HepG2 (cell line): Measurements from ENCODE around the gene ARHGDIA. TPM values are rescaled to one million over a fixed set of nuclear protein-coding genes. Genes with fewer than 3 reads are reported as not detected.

Experiments used
- AGO2 ChIP-seq: fragments of 200-400 bp; formaldehyde crosslinking; optimal IDR thresholded peaks from 2 replicates; pipeline ENCODE3; 2017; ENCODE audit warnings: mild to moderate bottlenecking, low read depth, low read length, moderate library complexity
- ATF5 ChIP-seq: sonication (generic); formaldehyde crosslinking; IDR thresholded peaks from 2 replicates; pipeline ENCODE4 v1.4.0; 2020; ENCODE audit warnings: mild to moderate bottlenecking, low read depth, missing genetic modification reagents
- CC2D1A ChIP-seq: sonication (generic); formaldehyde crosslinking; IDR thresholded peaks from 2 replicates; pipeline ENCODE4 v1.8.1; 2023; ENCODE audit warnings: mild to moderate bottlenecking, missing genetic modification reagents
- DZIP1 ChIP-seq: sonication (generic); formaldehyde crosslinking; IDR thresholded peaks from 2 replicates; pipeline ENCODE4 v1.5.0; 2020; ENCODE audit warnings: mild to moderate bottlenecking, missing genetic modification reagents
- NCOA2 ChIP-seq: sonication (generic); formaldehyde crosslinking; IDR thresholded peaks from 2 replicates; pipeline ENCODE4 v1.8.0; 2022; ENCODE audit warnings: inconsistent platforms
- NR1H2 ChIP-seq: sonication (generic); formaldehyde crosslinking; IDR thresholded peaks from 2 replicates; pipeline ENCODE4 v1.8.1; 2022; ENCODE audit warnings: low read depth, missing genetic modification reagents, borderline replicate concordance
- NRL ChIP-seq: sonication (generic); formaldehyde crosslinking; IDR thresholded peaks from 2 replicates; pipeline ENCODE4 v1.5.0; 2020; ENCODE audit warnings: missing genetic modification reagents, mild to moderate bottlenecking, moderate library complexity, borderline replicate concordance
- PHF20 ChIP-seq: sonication (generic); formaldehyde crosslinking; IDR thresholded peaks from 2 replicates; pipeline ENCODE4 v1.5.0; 2020; ENCODE audit warnings: mild to moderate bottlenecking, missing genetic modification reagents
- POLR2G ChIP-seq: fragments of 200-400 bp; formaldehyde crosslinking; IDR thresholded peaks from 2 replicates; pipeline ENCODE4 v1.6.1; 2018; ENCODE audit warnings: mild to moderate bottlenecking, low read depth, low read length, moderate library complexity
- RBM22 ChIP-seq: fragments of 200-400 bp; formaldehyde crosslinking; optimal IDR thresholded peaks from 2 replicates; pipeline ENCODE3; 2017; ENCODE audit warnings: mild to moderate bottlenecking, low read length, moderate library complexity
- ZFP36L1 ChIP-seq: sonication (generic); formaldehyde crosslinking; IDR thresholded peaks from 2 replicates; pipeline ENCODE4 v1.8.0; 2022; ENCODE audit warnings: mild to moderate bottlenecking, missing genetic modification reagents, moderate library complexity
- ZFYVE20 ChIP-seq: sonication (generic); formaldehyde crosslinking; IDR thresholded peaks from 2 replicates; pipeline ENCODE4 v1.8.0; 2023; ENCODE audit warnings: low read depth, mild to moderate bottlenecking, moderate library complexity, missing genetic modification reagents, borderline replicate concordance
- ZHX1 ChIP-seq: sonication (generic); formaldehyde crosslinking; IDR thresholded peaks from 2 replicates; pipeline ENCODE4 v1.8.1; 2022; ENCODE audit warnings: low read depth, mild to moderate bottlenecking, missing genetic modification reagents
- ZNF275 ChIP-seq: sonication (generic); formaldehyde crosslinking; IDR thresholded peaks from 2 replicates; pipeline ENCODE4 v1.8.0; 2022; ENCODE audit warnings: missing genetic modification reagents, mild to moderate bottlenecking, inconsistent platforms, borderline replicate concordance
- ZNF432 ChIP-seq: sonication (generic); formaldehyde crosslinking; IDR thresholded peaks from 2 replicates; pipeline ENCODE4 v1.5.0; 2020; ENCODE audit warnings: missing genetic modification reagents, mild to moderate bottlenecking, borderline replicate concordance
- ZNF44 ChIP-seq: sonication (generic); formaldehyde crosslinking; IDR thresholded peaks from 2 replicates; pipeline ENCODE4 v1.5.1; 2020; ENCODE audit warnings: mild to moderate bottlenecking, missing genetic modification reagents
- ZNF770 ChIP-seq: sonication (generic); formaldehyde crosslinking; IDR thresholded peaks from 2 replicates; pipeline ENCODE4 v1.5.0; 2020; ENCODE audit warnings: mild to moderate bottlenecking, missing genetic modification reagents
- ZSCAN21 ChIP-seq: sonication (generic); formaldehyde crosslinking; IDR thresholded peaks from 2 replicates; pipeline ENCODE4 v1.8.0; 2022; ENCODE audit warnings: mild to moderate bottlenecking, missing genetic modification reagents, moderate library complexity, borderline replicate concordance
- ZSCAN29 ChIP-seq: sonication (generic); formaldehyde crosslinking; conservative IDR thresholded peaks from 2 replicates; pipeline ENCODE4 v1.4.0; 2020; ENCODE audit warnings: mild to moderate bottlenecking, missing genetic modification reagents
- polyA plus RNA-seq, 8 experiments: library from polyadenylated mRNA; depleted of rRNA in 3 of 8; stranded (reverse) in 7 of 8; unstranded in 1 of 8; fragments of >200 nt; fragmentation: Illumina TruSeq in 4 of 8; extraction: Trizol in 4 of 8; gene quantifications; 2 replicates each; pipeline versions ENCODE4 v1.2.1 to v1.2.3, GENCODE V29; 2011 to 2016; ENCODE audit warnings: low read depth in 4 of 8, missing spikeins in 1 of 8, mixed read lengths in 1 of 8; ENCODE audit not compliant: insufficient read depth in 1 of 8
- total RNA-seq, 5 experiments: library from RNA; depleted of rRNA; stranded (reverse); fragments of >200 nt; fragmentation: Illumina TruSeq; extraction: Trizol; gene quantifications; 2 replicates each; pipeline ENCODE4 v1.2.3, GENCODE V29; 2016; ENCODE audit warnings: low read depth in 1 of 5

The ARHGDIA gene
- total and polyA plus RNA-seq, 2 of the 13 experiments (the other 11 are each of a cell fraction or from before 2014, with no cell fraction given), result 40.0 to 64.0 TPM

- peak; percentile 58; the same call in 1 of the 2 replicates for TF ChIP-seq ZHX1 (CRISPR knock-in tag)
- TF ChIP-seq CC2D1A, result no peak
- peak; percentile 71; the same call in 1 of the 2 replicates for TF ChIP-seq ZFP36L1 (CRISPR knock-in tag)
- TF ChIP-seq NR1H2 (CRISPR knock-in tag), result 0 out of 2 replicates have a peak, but pooled peaks have one; percentile 16
- peak; percentile 85 for TF ChIP-seq RBM22
- no peak for TF ChIP-seq ZNF275 (CRISPR knock-in tag)
- no peak for TF ChIP-seq ZSCAN29 (CRISPR knock-in tag)
- TF ChIP-seq AGO2, result peak; percentile 9
- TF ChIP-seq ATF5, result 0 out of 2 replicates have a peak, but pooled peaks have one; percentile 6
- 0 out of 2 replicates have a peak, but pooled peaks have one; percentile 60 for TF ChIP-seq ZNF432 (CRISPR knock-in tag)
- TF ChIP-seq PHF20 (CRISPR knock-in tag), result 0 out of 2 replicates have a peak, but pooled peaks have one; percentile 34
- 0 out of 2 replicates have a peak, but pooled peaks have one; percentile 61 for TF ChIP-seq DZIP1 (CRISPR knock-in tag)
- TF ChIP-seq ZNF44 (CRISPR knock-in tag), result no peak
- TF ChIP-seq NCOA2 (CRISPR knock-in tag), result no peak
- peak; percentile 18; the same call in 1 of the 2 replicates for TF ChIP-seq ZSCAN21 (CRISPR knock-in tag)
- peak; percentile 54; the same call in 1 of the 2 replicates for TF ChIP-seq NRL
- TF ChIP-seq ZNF770 (CRISPR knock-in tag), result no peak; the same call in 1 of the 2 replicates
- peak; percentile 27; the same call in 1 of the 2 replicates for TF ChIP-seq POLR2G
- no peak for TF ChIP-seq ZFYVE20 (CRISPR knock-in tag)
These were observed 2.4 kb downstream of the ARHGDIA start (continued) for GRCh38 chr17:81868674-81869220.
